Ammon's horn (tissue), 1 donor: Measurements from ENCODE around the gene ATP13A4.

Experiments
- DNase-seq: peaks from one replicate; pipeline ENCODE4 v3.0.0-alpha.2; 2016; ENCODE audit warnings: low spot score

ATP13A4 gene, protein sequence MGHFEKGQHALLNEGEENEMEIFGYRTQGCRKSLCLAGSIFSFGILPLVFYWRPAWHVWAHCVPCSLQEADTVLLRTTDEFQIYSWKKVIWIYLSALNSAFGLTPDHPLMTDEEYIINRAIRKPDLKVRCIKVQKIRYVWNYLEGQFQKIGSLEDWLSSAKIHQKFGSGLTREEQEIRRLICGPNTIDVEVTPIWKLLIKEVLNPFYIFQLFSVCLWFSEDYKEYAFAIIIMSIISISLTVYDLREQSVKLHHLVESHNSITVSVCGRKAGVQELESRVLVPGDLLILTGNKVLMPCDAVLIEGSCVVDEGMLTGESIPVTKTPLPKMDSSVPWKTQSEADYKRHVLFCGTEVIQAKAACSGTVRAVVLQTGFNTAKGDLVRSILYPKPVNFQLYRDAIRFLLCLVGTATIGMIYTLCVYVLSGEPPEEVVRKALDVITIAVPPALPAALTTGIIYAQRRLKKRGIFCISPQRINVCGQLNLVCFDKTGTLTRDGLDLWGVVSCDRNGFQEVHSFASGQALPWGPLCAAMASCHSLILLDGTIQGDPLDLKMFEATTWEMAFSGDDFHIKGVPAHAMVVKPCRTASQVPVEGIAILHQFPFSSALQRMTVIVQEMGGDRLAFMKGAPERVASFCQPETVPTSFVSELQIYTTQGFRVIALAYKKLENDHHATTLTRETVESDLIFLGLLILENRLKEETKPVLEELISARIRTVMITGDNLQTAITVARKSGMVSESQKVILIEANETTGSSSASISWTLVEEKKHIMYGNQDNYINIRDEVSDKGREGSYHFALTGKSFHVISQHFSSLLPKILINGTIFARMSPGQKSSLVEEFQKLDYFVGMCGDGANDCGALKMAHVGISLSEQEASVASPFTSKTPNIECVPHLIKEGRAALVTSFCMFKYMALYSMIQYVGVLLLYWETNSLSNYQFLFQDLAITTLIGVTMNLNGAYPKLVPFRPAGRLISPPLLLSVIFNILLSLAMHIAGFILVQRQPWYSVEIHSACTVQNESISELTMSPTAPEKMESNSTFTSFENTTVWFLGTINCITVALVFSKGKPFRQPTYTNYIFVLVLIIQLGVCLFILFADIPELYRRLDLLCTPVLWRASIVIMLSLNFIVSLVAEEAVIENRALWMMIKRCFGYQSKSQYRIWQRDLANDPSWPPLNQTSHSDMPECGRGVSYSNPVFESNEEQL

DNA sequence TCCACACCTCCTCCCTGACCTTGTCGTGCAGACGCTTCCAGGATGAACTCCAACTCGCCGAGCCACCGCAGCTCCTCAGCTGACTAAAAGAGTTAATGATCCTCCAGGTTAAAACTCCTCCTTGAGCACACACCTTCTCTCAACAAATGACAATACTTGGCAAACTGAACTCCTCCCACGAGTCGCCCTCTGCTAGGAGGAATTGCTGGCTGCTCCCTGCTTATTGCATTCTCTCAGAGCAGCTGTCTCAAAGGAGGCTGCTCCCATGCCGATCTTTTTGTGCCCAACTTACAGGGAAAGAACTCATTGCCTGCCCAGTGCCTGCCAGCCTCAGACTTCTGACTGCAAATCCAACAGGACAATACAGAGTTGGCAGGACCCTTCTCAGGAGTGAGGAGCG, at the start of gene ATP13A4:
Gene ATP13A4 (minus strand): TSS at position 85 of the 400 bp plus-strand sequence. CDS start 96 bp downstream, outside the sequence.
- DNase-seq: peak; percentile 41

DNA sequence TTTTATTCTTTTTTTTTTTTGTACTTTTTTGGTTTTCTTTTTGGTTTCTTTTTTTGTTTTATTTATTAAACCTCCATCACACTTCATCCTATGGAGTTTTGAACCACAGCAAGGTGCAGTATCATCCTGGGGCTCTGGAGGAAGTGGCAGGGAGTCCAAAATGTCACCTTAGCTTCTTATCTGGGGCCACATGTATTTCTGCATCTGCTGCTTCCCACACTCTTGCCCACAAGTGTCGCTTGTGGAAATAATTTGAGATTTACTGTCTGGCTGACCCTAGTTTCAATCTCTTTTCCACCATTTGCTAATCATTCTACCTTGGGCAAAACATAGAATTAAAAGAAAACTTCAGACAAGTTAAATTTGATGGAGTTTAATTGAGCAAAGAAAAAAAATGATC, 44.7 kb upstream of the ATP13A4 start:
- no peak for DNase-seq

DNA sequence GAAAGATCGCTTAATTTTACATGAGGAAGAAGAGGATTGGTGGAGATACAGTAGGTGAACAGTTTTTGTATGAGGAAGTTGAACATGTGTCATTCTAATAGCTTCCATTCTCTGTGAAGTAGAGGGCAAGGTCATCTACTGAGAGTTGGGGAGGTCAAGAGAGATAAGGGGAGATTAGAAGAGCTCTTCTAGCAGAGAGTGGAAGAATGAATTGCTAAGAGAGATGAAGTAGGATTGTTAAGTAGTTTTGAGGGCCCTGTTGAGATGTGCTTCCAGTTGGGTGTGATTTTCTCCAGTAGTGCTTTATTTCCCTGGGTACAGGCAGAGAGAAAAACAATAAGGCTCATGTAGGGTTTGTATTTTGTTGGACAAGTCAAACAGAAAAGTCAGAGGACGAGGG, 43.5 kb upstream of the ATP13A4 start:
- DNase-seq: no peak

DNA sequence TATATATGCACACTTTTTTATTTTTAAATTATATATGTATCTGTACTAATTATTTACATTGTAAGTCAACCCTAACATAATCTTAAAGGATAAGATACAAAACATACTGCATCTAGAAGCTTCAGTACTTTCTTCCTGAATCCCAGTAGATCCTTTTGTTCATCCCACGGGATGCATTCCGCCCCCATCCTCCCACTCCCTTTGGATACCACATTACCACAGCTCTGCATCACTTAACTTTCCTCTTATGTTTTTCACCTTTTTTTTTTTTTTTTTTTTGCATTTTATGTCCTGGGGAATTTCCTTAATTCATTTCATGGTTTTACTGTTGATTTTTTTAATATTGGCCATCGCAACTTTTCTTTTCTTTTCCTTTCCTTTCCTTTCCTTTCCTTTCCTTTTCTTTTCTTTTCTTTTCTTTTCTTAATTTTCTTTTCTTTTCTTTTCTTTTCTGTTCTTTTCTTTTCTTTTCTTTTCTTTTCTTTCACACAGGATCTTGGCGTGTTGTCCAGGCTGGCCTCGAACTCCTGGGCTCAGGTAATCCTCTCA, 41.3 kb upstream of the ATP13A4 start:
- DNase-seq: no peak

DNA sequence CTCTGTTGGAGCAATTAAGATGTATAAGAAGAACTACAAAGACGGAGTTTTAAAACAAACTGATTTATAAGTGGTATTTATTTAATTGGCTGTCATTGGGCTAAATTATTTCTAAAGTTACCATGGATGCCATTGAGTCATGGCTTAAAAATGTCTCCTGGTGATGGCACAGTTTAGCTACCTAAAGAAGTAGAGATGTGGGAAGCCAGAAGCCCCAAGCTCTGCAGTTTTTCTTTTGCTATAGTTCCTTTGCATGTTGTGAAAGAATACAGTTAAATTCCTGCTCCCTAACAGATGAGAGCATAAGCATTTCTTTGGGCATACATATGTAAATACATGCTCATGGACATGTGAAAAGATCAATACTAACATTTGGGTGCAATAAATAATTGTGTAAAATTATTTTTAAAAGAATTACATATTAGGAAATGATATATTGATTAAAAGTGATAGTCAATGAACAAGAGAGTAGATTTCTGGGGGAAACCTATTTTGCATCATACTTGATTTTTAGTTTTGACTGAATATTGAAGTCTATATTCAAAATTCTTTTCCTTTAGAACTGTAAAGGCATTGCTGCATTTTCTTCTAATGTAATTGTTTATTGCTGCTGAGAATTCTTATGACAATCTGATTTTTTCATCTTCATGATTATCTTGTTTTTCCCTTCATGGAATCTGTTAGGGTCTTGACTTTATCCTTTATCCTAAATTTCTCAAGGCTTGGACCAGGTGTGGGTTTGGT, 40.4 kb upstream of the ATP13A4 start:
- no peak for DNase-seq

DNA sequence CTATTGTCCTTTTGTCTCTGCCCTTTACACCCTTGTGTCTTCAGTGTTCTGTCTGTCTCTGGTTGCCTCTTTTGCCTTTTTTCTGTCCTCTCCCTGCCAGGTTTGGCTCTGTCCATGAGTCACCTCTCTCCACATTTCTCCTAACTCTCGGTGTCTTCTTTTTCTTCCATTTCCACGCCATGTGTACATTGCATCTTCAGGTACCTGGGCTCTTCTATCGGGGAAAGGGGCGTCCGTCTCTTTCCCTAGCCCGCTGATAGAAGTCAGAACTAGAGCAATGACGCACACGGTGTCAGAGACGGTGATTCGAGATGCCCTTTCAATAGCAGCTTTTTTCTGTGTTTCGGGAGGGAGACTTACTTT, 39.0 kb upstream of the ATP13A4 start:
- DNase-seq: no peak

DNA sequence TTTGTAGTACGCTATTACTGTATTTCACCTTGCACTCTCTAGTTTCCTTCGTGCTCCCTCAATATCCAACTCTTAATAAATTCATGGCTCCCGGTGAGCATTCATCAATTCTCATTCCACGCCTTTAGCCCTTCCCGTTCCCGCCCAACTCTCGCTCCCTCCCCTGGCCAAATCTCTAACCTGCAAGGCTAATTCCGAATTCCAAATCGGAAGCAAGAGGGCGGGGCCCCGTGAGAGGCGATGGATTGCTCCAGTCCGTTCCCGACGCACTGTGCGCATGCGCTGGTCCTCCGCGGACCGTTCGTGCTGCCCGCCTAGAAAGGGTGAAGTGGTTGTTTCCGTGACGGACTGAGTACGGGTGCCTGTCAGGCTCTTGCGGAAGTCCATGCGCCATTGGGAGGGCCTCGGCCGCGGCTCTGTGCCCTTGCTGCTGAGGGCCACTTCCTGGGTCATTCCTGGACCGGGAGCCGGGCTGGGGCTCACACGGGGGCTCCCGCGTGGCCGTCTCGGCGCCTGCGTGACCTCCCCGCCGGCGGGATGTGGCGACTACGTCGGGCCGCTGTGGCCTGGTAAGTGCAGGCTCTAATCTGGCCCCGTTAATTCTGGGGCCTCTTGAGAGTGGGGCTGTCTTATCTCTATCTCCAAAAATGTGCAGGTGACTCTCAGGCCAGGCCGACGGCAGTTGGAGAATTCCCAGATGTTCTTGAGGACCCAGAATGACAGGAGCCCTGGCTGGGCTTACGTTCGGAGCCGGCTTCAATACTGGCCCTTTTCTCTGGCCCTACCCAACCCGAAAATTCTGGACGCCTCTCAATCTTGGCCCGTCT, 38.4 kb upstream of the ATP13A4 start, which contains the start of gene OPA1:
Gene OPA1 (plus strand): TSS at position 368 of the 827 bp plus-strand sequence. CDS start 170 bp downstream, at position 538.
- DNase-seq: peak; percentile 98

DNA sequence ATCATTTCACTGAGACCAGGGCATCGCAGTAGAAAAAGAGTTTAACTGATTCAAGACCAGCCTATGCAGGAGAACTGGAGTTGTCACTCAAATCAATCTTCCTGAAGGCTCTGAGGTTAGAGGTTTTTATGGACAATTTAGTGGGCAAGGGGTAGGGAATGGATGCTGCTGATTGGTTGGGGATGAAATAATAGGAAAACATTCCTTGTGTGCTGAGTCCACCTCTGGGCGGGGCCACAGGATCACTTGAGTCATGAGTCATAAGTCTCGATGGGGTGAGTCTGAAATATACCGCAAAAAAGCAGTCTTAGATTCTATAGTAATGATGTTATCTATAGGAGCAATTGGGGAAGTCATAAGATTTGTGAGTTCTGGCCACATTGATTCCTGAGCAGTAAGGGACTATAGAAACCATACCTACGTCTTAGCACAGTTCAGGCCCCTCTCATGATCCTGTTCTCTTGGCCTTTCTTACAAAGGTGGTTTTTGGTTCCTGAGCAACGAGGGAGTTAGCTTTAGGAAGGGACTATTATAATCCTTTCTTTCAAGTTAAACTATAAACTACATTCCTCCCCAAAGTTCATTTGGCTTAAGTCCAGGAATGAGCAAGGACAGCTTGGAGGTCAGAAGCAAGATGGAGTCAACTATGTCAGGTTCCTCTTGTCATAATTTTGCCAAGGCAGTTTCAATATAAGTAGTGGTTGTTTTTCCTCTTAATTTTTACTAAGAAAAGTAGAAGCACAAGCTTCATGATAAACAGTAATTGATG, 35.6 kb upstream of the ATP13A4 start:
- no peak for DNase-seq

DNA sequence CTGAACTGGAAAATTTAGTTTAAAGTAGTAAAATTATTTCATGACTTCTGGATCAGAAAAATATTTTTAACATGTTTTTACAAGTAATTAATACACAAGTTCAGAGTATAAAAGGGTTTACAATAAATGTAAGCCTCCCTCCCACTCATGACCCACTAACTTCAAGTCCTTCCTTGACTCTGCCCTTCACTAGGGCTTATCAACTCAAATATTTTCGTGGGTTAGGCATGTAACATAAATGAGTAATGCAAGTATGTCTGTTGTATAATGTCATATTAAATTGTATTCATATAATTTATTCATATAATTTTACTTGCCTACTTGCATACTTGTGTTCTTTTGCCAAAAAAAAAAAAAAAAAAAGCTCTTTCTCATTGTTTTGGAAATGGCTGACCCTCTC, 34.9 kb upstream of the ATP13A4 start:
- DNase-seq: no peak

DNA sequence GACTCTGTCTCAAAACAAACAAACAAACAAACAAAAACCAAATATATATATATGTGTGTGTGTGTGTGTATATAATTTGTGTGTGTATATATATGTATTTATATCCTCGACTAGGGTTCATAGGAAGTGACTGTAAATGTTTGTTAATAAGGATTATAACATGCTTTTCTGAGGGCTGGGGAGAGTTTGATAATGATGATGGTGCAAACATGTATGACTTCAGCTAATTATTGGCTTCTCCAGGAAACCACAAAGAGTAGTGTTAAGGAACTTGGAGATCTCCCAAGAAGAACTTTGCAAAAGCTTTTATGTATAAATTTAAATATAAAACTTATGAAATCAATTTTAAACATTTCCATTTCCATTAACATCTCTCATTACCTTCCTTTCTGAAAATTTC, 34.4 kb upstream of the ATP13A4 start:
- no peak for DNase-seq

DNA sequence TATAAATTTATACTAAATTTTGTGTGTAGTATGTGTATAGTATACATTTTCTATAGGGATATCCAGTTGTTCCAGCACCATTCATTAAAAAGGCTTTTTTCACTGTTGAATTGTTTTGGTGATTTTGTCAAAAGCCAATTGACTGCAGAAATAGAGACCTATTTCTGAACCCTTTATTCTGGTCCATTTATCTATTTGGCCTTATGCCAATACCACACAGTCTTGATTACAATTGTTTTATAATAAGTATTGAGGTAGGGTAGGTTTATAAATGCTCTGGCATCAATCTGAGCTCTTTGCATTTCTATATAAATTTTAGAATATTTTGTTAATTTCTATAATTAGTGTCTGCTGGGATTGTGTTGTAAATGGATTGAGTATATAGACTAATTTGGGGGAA, 31.8 kb upstream of the ATP13A4 start:
- DNase-seq: no peak

DNA sequence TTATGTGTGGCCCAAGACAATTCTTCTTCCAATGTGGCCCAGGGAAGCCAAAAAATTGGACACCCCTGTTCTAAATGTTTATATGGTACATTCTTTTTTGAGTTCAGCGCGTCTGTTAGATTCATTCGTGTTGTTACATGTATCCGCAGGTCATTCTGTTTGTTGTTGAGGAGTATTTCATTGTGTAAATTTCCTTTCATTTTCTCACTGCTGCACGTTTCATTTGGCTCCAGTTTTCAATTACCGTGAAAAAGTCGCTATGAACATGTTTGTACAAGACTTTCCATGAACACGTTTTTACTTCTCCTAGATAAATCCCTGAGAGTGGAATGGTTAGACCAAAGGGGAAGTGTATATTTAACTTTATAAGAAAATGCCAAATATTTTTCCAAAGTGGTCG, 30.8 kb upstream of the ATP13A4 start:
- DNase-seq: no peak

DNA sequence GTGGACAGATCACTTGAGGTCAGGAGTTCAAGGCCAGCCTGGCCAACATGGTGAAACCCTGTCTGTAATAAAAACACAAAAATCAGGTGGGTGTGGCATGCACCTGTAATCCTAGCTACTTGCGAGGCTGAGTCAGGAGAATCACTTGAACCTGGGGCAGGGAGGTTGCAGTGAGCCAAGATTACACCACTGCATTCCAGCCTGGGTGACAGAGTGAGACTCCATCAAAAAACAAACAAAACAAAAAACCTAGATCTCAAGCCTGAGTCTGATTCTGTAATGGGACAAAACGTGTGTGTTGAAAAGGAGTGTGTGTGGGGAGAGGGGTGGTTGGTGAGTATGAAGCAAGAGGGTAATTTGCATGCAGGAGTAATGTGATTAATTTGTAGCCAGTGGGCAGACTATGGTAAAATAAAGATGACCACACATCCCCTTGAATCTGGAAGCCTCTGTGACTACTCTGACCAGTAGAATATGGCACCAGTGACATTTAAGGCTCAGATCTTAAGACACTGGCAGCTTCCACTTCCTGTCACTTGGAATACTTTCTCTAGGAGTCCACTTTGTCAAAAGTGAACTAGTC, 19.9 kb upstream of the ATP13A4 start:
- DNase-seq: no peak

DNA sequence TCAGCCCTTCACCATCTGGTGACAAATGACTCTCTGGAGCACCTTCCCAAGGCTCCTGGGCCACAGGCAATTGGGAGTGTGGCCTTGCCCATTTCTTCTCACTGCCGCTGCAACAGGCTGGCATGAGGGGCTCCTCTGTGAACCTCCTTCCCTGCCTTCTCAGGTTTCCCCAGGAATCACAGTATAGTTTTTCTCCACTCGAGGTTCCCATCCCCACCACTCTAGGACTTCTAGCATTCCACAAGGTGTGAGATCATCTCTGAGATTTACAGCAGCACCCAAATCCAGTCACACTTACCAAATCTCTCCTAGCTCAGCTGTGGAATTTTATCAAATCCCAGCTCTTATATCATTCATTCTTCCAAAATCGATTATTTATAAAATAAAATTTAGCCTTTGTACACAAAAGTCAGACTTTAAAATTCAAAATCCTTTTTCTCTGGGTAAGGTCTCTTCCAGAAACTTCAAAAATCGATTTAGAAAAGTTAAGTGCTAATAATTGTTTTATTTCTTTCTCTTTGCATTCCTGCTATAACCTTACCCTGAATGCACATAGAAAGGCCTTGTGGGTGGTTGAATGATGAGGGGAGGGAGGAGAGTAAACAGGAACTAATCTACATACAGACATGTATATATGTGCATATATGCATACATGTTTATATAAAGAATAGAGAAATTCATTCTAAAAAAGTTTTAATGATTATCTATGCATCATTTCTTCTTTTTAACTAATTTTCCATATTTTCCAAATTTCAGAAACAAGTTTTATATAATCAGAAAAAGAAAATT, 18.9 kb upstream of the ATP13A4 start:
- no peak for DNase-seq

DNA sequence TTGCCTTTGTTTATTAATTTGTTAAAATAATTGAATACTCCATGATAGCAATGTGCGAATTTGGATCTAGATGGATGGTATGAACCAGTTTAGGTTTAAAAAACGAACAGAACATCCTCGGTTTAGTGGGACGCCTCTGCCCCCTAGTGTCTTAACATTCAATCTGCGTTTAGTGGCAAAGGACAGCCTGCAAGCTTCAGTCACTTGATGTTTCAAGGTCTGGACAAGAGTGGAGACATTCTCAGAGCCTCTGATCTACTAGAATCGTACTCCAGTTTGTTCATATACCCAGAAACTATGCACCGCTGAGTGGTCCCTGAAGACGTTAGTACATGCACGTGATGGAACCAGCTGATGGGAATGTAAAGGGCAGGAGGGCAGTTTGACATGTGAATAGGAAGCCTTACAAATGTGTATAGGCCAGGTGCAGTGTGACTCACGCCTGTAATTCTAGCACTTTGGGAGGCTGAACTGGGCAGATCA, 17.8 kb upstream of the ATP13A4 start:
- DNase-seq: peak; percentile 91

DNA sequence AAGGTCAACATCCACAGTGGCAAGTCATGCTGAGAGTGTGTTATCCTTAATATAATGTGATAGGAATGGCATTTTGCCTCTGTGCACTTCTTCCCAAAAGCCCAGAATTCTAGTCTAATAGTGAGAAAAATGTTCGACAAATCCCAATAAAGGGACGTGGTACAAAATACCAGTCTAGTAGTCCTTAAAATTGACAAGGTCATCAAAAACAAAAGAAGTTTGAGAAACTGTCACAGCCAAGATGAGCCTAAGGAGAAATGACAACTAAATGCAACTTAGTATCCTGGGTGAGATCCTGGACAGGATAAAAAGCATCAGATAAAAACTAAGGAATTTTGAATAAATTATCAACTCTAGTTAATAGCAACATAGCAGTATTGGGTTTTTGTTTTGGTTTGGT, 14.4 kb upstream of the ATP13A4 start:
- no peak for DNase-seq

DNA sequence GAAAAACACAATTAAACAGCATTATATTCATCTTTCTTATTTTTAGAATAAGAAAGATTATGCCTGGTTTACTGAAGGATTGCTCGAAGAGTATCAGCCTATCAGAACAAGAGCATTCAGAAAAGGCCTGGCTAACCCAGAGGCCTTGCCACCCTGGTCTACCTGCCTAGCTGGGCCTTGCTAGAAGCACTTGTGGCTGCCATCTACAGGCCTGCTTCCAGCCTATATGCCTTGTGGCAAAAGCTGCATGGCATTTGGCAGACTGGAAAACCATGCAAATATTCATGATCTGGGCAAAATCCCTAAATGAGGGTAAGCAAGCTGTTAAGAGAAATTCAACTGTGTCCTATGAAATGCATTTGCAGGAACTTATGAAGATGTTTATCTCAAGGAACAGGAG, 9.3 kb upstream of the ATP13A4 start:
- peak; percentile 28 for DNase-seq

DNA sequence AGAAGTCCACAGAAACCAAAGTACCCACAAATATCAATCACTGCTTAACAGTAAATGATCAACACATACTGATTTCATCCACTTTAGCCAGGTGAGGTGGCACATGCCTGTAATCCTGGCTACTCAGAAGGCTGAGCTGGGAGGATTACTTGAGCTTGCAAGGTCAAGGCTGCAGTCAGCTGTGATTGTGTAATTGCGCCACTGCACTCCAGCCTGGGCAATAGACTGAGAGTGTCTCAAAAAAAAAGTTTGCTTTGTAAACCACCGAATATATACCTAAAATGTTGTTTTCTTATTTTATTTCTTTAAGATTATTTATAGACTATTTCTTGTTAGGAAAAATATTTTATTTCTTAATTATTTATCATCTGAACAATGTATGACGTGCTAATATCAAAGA, 8.7 kb upstream of the ATP13A4 start:
- no peak for DNase-seq
